ENCODE data around the gene OTUD4. TPM values are rescaled to one million over a fixed set of nuclear protein-coding genes. Genes with fewer than 3 reads are reported as not detected.

Gene OTUD4
- total and polyA plus RNA-seq, 2 donors (not counting 1 experiment from before 2014, with no cell fraction given): 9.7 to 51.0 TPM

DNA sequence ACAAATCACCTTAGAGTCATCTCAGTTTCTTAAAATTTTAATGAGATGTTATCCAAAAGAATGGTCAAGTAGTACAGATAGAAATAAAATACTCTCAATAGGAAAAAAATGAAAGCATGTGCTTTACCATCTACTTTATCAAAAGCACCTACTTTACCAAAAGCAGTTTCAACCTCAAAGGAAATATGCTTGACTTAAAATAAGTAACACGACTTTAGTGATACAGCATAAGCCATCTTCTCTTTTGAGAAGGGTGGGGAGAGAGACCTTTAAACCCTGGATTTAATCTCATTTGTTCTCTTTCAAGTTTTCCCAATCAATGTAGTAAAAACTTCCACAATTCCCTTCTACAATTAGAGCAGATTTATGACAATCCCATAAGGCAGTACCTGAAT is 26.5 kb downstream of the OTUD4 start:
- no peaks in the 10 kb centered on the region for H3K27me3 Mint-ChIP-seq
- no peaks in the 10 kb centered on the region for H3K9me3 Mint-ChIP-seq (ENCODE audit: insufficient read depth)
- Histone ChIP-seq H3K36me3 (replicated peaks in 1 of 2; ENCODE audit: control extremely low read depth in 1 of 2, control insufficient read depth in 1 of 2, extremely low read depth in 1 of 2, insufficient read depth in 2 of 2, low read length in 1 of 2) (peaks cover 8 to 51% of the 10 kb centered on the region in 2 experiments), H3K4me1 (ENCODE audit: control insufficient read depth in 2 of 2, insufficient read depth in 2 of 2, low read length in 2 of 2) (peaks cover 0 to 3% of the 10 kb centered on the region in 2 donors), H3K4me2 (replicated peaks; ENCODE audit: low read depth, low read length, poor library complexity, severe bottlenecking) (no peak overlapping the region), H3K9ac (ENCODE audit: low read length) (no peak overlapping the region), H2AFZ (ENCODE audit: insufficient read depth, low read depth, low read length, poor library complexity, severe bottlenecking) (no peak overlapping the region), H3K27me3 (replicated peaks in 1 of 4; ENCODE audit: control extremely low read depth in 1 of 4, control insufficient read depth in 3 of 4, insufficient read depth in 4 of 4, low read length in 3 of 4) (no peaks in the 10 kb centered on the region), H3K9me3 (ENCODE audit: control extremely low read depth in 1 of 3, control insufficient read depth in 2 of 3, insufficient read depth in 1 of 3, low read length in 2 of 3) (no peaks in the 10 kb centered on the region), H4K20me1 (ENCODE audit: control insufficient read depth, insufficient read depth, low read length, poor library complexity, severe bottlenecking) (peaks cover 3% of the 10 kb centered on the region), H3K27ac (ENCODE audit: low read length in 2 of 2) (peak overlapping the region in 1 of 2 donors; percentile 39), H3K4me3 (ENCODE audit: control extremely low read depth in 1 of 5, extremely low read depth in 1 of 5, insufficient read depth in 1 of 5, low read depth in 2 of 5, low read length in 4 of 5) (no peak overlapping the region), H3K79me2 (ENCODE audit: control insufficient read depth, insufficient read depth, low read length) (no peaks in the 10 kb centered on the region)
- no CpG with 5 or more reads among the region's 1 CpG for WGBS (ENCODE audit: insufficient coverage)
- POLR2A ChIA-PET: no interaction called here
- intact Hi-C loops (cut with micrococcal nuclease): loop anchor here (1.0 kb wide), 2 partner anchors 403 to 456 kb away; no protein-coding TSS in a partner anchor
- DNase-seq (no peak), ATAC-seq (ENCODE audit: low read depth) (no peak)
- peaks cover 5% of the 10 kb centered on the region for H3K4me1 Mint-ChIP-seq
- H3K27ac Mint-ChIP-seq: no peak overlapping the region
- CTCF ChIA-PET: interaction anchor here (0.7 to 2.5 kb wide), 9 partner anchors 10 to 464 kb away, joined by 3 to 10 read pairs (median 5); no protein-coding TSS in a partner anchor
- H3K4me3 Mint-ChIP-seq: no peak overlapping the region
- TF ChIP-seq EZH2 (IDR thresholded peaks at IDR 0.05; ENCODE audit: borderline replicate concordance, insufficient read depth, low read depth, low read length, poor library complexity, severe bottlenecking): no peak
- TF ChIP-seq, protein P1, sequence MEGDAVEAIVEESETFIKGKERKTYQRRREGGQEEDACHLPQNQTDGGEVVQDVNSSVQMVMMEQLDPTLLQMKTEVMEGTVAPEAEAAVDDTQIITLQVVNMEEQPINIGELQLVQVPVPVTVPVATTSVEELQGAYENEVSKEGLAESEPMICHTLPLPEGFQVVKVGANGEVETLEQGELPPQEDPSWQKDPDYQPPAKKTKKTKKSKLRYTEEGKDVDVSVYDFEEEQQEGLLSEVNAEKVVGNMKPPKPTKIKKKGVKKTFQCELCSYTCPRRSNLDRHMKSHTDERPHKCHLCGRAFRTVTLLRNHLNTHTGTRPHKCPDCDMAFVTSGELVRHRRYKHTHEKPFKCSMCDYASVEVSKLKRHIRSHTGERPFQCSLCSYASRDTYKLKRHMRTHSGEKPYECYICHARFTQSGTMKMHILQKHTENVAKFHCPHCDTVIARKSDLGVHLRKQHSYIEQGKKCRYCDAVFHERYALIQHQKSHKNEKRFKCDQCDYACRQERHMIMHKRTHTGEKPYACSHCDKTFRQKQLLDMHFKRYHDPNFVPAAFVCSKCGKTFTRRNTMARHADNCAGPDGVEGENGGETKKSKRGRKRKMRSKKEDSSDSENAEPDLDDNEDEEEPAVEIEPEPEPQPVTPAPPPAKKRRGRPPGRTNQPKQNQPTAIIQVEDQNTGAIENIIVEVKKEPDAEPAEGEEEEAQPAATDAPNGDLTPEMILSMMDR (IDR thresholded peaks at IDR 0.05): no peak

DNA sequence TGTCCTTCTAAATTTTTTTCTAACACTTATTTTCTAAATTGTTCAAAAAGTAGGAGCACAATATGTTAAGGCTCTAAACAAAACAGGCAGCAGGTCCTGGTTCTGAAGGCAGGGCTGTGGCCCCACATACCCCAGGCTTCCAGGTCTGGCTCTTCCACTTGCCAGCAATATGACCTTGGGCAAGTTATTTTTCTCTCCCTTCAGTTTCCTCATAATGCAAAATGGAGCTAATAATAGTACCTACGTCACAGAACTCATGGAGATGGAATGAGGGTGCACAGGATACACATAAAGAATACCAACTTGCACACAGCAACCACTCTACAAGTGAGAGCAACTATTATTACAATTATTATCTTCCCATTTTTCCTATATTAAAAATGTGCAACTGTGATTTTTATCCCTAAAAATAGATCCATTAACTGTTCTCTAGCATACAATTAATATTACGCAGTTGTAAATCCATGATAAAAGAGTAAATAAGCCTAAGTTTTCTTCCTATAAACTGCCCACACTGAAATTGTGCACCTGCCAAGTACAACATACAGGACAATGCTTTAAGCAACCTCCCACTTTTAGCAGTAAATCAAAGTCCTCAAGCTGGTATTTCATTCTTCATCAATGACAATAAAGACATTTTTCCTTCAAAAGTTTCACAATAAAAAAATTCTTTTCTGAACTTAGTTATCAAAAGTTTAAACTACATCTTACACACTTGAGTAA is 27.0 kb downstream of the OTUD4 start:
- no peaks in the 10 kb centered on the region for H3K27me3 ChIP-seq (replicated peaks in 1 of 4; ENCODE audit: control extremely low read depth in 1 of 4, control insufficient read depth in 3 of 4, insufficient read depth in 4 of 4, low read length in 3 of 4)
- TF ChIP-seq, protein P1 (IDR thresholded peaks at IDR 0.05): no peak
- TF ChIP-seq EZH2 (IDR thresholded peaks at IDR 0.05; ENCODE audit: borderline replicate concordance, insufficient read depth, low read depth, low read length, poor library complexity, severe bottlenecking): no peak
- H3K9me3 Mint-ChIP-seq (ENCODE audit: insufficient read depth): no peaks in the 10 kb centered on the region
- H3K27ac Mint-ChIP-seq: no peak overlapping the region
- DNase-seq (no peak), ATAC-seq (ENCODE audit: low read depth) (no peak)
- peaks cover 3% of the 10 kb centered on the region for H4K20me1 ChIP-seq (ENCODE audit: control insufficient read depth, insufficient read depth, low read length, poor library complexity, severe bottlenecking)
- no peak overlapping the region for H3K9ac ChIP-seq (ENCODE audit: low read length)
- no peak overlapping the region for H3K4me3 Mint-ChIP-seq
- peaks cover 10 to 49% of the 10 kb centered on the region in 2 experiments for H3K36me3 ChIP-seq (replicated peaks in 1 of 2; ENCODE audit: control extremely low read depth in 1 of 2, control insufficient read depth in 1 of 2, extremely low read depth in 1 of 2, insufficient read depth in 2 of 2, low read length in 1 of 2)
- H3K27ac ChIP-seq (ENCODE audit: low read length in 2 of 2): no peak overlapping the region
- H3K4me1 ChIP-seq (ENCODE audit: control insufficient read depth in 2 of 2, insufficient read depth in 2 of 2, low read length in 2 of 2): peaks cover 0 to 3% of the 10 kb centered on the region in 2 donors
- no peaks in the 10 kb centered on the region for H3K27me3 Mint-ChIP-seq
- CTCF ChIA-PET: interaction anchor here (0.9 to 2.5 kb wide), 3 partner anchors 456 to 983 kb away, joined by 3 to 10 read pairs (median 4); no protein-coding TSS in a partner anchor
- H3K4me3 ChIP-seq (ENCODE audit: control extremely low read depth in 1 of 5, extremely low read depth in 1 of 5, insufficient read depth in 1 of 5, low read depth in 2 of 5, low read length in 4 of 5): no peak overlapping the region
- intact Hi-C loops (cut with micrococcal nuclease): no loop called here
- H3K4me2 ChIP-seq (replicated peaks; ENCODE audit: low read depth, low read length, poor library complexity, severe bottlenecking): no peak overlapping the region
- no peaks in the 10 kb centered on the region for H3K9me3 ChIP-seq (ENCODE audit: control extremely low read depth in 1 of 3, control insufficient read depth in 2 of 3, insufficient read depth in 1 of 3, low read length in 2 of 3)
- POLR2A ChIA-PET: interaction anchor here (0.6 kb wide), 1 partner anchor 34 kb away, joined by 3 read pairs; no protein-coding TSS in a partner anchor
- H3K79me2 ChIP-seq (ENCODE audit: control insufficient read depth, insufficient read depth, low read length): no peaks in the 10 kb centered on the region
- peaks cover 5% of the 10 kb centered on the region for H3K4me1 Mint-ChIP-seq
- WGBS (ENCODE audit: insufficient coverage): 100% methylated on average over 1 of the region's 2 CpGs
- H2AFZ ChIP-seq (ENCODE audit: insufficient read depth, low read depth, low read length, poor library complexity, severe bottlenecking): no peak overlapping the region
